Right forelimb (tissue), 1 donor: ENCODE data around the gene GDPGP1.
"Not testable (repeated sequence)": the region's sequence is repeated elsewhere in the genome, so short reads cannot be mapped to it uniquely, and the experiment has no call there.

Experiments
- DNase-seq: peaks from one replicate; pipeline ENCODE4 v3.0.0-alpha.2; 2018

GDPGP1 gene

GRCh38 chr15:90264671-90265070 lies 30.7 kb downstream of the GDPGP1 start:
- no peak for DNase-seq

DNA sequence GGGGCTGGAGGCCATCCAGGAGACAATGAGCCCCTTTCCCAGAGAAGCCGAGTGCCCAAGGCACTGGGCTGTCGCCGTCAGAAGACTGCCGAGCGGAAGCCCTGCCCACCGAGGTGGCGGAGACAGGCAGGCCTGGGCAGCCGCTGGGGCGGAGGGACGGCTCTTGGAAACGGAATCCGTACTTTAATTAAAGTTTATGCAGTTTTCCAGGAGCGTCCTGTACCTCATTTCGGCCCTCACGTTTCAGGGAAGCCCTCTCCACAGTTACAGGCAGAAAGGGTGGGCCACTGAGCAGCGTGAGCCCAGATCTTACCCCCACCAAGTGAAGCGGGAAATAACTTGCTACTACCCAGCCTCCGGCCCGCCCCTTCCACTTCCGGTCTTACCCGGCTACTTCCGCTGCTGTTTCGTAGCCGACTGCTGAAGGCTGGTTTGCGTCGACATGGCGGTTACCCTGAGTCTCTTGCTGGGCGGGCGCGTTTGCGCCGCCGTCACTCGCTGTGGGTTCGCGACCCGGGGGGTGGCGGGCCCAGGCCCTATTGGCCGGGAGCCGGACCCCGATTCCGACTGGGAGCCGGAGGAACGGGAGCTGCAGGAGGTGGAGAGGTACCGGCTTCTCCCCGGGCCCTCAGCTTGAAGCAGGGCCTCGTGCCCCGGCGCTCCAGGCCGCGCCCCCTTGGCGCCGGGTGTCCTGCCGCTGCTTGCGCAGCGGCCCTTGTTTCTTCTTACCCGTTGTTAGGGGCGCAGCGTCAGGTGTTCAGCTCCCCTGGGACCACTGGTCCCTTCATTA lies 31.5 kb downstream of the GDPGP1 start, which contains the start of gene NGRN:
Gene NGRN, plus strand, starts transcription at position 402 of the 790 bp plus-strand sequence. Its CDS starts 41 bp downstream, at position 443.
- DNase-seq: peak; percentile 97

DNA sequence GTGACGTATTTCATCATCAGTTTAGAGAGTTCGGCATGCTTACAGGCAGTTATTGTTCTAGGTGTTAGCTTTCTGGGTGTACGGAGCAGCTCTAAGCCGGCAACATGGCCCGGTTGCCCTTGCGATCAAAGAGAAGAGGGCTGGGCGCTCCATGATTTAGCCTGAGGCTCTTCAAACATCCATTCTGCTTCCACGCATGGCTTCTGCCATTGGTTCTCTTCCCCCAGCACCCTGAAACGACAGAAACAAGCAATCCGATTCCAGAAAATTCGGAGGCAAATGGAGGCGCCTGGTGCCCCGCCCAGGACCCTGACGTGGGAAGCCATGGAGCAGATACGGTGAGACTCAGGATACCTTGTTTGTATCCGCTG lies 32.0 kb downstream of the GDPGP1 start:
- DNase-seq: no peak

- peak; percentile 41 for DNase-seq
Observed at GRCh38 chr15:90266485-90266884, 32.5 kb downstream of the GDPGP1 start.

DNA sequence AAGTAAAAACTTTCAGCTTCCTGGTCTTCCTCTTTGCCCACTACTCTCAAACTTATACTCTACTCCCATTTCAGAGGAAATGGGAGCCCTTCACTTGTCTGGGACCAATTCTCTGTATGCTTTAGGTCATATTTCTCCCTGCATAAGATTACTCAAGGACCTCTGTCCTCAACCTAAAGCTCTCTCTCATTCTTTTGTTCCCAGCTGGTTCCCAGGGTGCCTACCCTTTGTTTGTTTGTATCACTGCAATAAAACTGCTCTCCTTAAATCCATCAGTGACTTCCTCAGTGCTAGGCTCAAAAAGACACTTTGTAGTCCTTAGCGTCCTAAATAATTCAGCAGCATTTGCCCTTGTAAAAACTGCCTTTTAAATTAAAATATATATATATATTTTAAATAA lies 34.4 kb downstream of the GDPGP1 start:
- DNase-seq: no peak

- DNase-seq: no peak
Observed at GRCh38 chr15:90270502-90271150, 36.6 kb downstream of the GDPGP1 start.

DNA sequence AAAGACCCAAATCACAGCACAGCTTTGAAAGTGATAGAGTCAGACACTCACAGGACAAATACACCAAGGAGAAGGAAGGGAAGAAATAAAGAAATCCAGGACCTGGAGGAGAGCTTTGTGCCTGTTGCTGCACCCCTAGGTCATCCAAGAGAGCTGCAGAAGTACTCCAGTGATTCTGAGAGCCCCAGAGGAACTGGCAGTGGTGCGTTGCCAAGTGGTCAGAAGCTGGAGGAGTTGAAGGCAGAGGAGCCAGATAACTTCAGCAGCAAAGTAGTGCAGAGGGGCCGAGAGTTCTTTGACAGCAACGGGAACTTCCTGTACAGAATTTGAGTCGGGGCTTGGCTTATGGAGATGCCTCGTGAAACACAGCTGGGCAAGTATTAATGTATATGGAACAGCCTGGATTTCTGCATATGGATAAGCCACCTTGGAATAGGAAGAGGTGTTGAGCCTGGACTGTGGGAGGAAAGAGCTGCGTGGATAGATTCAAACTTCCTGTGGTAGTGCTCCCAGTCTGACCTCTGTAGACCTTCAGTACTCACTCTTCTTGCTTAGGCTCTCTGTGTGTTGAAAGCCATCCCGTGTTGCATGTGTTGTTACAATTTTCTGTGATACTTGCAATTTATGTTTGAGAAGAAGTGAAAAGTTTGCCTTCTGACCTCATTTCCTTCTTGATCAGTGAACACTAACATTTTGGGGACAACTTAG lies 37.6 kb downstream of the GDPGP1 start:
- no peak for DNase-seq

- DNase-seq: not testable (repeated sequence)
Observed at GRCh38 chr15:90278467-90278866, 44.5 kb downstream of the GDPGP1 start.

DNA sequence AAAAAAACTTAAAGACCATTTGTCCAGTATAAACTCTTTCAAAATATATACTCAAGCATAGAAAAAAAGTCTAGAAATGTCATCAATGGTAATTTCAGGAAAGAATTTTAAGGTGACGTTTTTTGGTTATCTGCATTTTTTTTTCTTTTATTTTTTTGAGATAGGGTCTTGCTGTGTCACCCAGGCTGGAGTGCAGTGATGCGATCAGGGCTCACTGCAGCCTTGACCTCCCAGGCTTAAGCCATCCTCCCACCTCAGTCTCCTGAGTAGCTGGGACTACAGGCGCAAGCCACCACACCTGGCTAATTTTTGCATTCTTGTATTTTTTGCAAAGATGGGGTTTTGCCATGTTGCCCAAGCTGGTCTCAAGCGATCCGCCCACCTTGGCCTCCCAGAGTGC lies 46.7 kb downstream of the GDPGP1 start:
- DNase-seq: not testable (repeated sequence)

DNA sequence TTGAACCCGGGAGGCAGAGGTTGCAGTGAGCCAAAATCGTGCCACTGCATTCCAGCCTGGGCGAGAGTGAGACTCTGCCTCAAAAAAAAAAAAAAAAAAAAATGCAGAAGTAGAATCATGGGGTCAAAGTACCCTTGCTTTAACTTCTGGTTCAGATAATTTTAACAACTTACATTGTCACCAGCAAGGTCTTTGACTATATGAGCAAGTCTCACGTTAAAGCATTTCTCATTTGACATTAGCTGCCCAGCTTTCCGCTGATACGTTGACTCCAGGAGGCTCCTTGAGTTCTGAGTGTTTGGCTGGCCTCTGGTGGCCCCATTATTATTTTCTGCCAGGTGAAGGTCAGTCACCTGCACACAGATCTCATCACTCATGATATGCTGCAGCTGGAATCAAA lies 47.6 kb downstream of the GDPGP1 start:
- not testable (repeated sequence) for DNase-seq

DNA sequence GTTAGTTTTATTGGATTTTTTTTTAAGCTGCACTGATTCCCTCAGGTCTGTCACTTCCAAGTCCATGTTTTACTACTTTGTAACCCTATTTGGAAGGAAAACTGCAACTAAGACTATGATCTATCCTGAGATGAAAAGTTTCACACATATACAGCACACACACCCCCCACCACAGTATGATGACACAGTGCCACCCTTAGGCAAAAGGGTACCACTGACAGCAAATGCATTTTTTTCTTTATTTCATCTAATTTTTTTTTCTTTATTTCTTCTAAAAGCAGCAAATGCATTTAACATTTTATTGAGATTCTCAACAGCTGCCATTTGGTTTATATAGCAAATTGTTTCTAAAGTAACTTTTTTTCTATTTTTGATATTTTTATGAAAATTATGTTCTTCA lies 52.7 kb downstream of the GDPGP1 start:
- DNase-seq: no peak

DNA sequence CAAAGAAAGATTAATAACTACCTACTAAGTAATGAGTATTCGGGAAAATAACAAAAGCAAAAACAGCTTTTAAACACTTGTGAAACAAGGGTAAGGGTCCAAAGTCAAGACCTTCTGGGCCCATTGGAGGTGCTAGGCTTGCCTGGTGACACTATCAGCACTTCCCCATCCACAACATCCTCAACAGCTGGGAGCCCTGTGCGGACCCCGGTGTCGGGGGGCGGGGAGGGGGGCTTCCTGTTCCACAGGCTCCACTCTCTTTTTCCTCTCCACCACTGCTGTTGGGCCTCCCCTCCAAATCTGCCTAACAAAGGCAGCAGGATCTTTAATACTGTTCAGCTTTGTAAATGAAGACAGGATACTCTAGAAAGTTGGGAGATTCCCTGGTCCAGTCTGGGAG lies 53.1 kb downstream of the GDPGP1 start:
- DNase-seq: no peak

GRCh38 chr15:90287946-90288345 lies 53.9 kb downstream of the GDPGP1 start:
- DNase-seq: no peak

DNA sequence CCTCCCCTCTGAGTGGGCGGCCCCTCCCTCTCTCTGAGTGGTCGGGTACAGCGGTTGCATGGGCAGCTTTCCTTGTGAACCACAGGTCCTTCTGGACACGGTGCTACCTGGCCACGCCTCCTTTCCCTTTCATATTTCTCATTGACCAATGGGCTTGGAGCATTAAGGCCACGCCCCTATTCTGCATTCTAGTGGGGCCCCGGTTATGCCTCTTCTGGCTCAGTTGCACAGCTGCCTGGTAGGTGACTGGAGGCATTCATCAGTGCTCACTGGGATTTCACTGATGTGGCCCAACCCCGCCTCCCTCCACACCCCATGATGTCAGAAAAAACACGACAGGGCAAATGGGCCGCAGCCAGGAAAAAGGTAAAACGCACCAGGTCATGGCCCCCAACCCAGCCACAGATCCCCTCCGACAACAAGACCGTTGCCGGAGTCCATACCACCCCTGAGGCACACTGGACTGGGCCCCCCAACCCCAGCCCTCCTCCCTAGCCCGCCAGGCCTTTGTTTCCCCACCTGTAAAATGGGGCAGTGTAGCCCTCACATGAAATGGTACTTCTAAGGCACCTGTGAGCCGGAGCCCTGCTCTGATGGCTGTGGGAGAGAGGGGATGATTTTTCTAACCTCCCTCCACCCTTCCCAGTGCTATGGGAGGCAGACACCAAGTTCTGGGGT lies 57.8 kb downstream of the GDPGP1 start:
- no peak for DNase-seq

- not testable (repeated sequence) for DNase-seq
Observed at GRCh38 chr15:90293040-90293810, 59.2 kb downstream of the GDPGP1 start.

DNA sequence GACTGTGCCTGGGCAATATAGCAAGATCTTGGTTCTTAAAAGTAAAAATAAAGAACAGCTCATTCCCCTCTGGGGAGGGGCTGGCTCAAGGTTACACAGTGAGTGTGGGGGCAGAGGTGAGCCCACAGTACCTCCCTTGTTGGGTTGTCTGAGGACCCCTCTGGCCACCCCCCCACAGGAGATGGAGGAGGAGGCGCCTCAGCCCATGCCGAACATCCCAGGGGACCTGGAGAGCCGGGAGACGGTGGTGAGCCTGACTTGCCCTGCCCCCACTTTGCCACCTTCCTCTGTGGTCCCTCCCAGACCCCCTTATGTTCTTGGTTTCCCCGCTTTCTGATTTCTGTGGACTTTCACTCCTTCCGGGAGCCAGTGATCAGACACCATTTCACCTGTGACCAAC lies 60.1 kb downstream of the GDPGP1 start:
- no peak for DNase-seq

- DNase-seq: no peak
Observed at GRCh38 chr15:90294601-90295269, 60.7 kb downstream of the GDPGP1 start.

DNA sequence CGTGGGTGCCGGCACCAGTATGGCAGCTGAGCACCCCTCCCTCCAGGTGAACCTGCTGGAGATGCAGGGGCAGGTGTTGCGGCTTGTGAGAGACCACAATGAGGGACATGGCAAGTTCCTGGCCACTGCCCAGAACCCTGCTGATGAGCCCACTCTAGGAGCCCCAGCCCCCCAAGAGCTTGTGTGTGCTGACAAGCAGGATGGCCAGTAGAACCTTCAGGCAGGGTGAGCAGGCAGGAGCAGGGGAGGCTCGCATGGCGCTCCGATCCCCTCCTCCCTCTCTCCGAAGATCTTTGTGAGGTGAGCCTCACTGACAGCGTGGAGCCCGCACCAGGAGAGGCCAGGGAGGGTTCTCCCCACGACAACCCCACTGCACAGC lies 61.2 kb downstream of the GDPGP1 start:
- no peak for DNase-seq
